NOMO-1 treated with DMSO at 0.1 percent for 48 hours (cell line): ENCODE measurements around the gene DLX3.

Experiments
- DNase-seq: peaks from one replicate; lab custom pipeline; 2025; ENCODE audit not compliant: unreplicated experiment; lab: John Stamatoyannopoulos, UW

DLX3 gene

GRCh38 chr17:50024808-50025207, 29.8 kb upstream of the DLX3 start:
- DNase-seq: no peak

- no peak for DNase-seq
Measured at GRCh38 chr17:50023520-50023919, 28.5 kb upstream of the DLX3 start.

- DNase-seq: no peak
Measured at GRCh38 chr17:50022463-50023130, 27.6 kb upstream of the DLX3 start.

- DNase-seq: no peak
Measured at GRCh38 chr17:50021681-50022370, 26.8 kb upstream of the DLX3 start.

- peak; percentile 54 for DNase-seq
Measured at GRCh38 chr17:50020841-50021599, 26.0 kb upstream of the DLX3 start.

- no peak for DNase-seq
Measured at GRCh38 chr17:50018909-50019308, 23.9 kb upstream of the DLX3 start.

GRCh38 chr17:50015146-50015545, 20.1 kb upstream of the DLX3 start:
- no peak for DNase-seq

- DNase-seq: no peak
Measured at GRCh38 chr17:50014471-50015088, 19.6 kb upstream of the DLX3 start.

- no peak for DNase-seq
Measured at GRCh38 chr17:50013079-50013478, 18.1 kb upstream of the DLX3 start.

GRCh38 chr17:50009282-50009681, 14.3 kb upstream of the DLX3 start:
- no peak for DNase-seq

- no peak for DNase-seq
Measured at GRCh38 chr17:50003911-50004310, 8.9 kb upstream of the DLX3 start.

GRCh38 chr17:49998836-49999511, 4.0 kb upstream of the DLX3 start:
- DNase-seq: no peak

GRCh38 chr17:49997773-49998703, 3.0 kb upstream of the DLX3 start:
- peak; percentile 88 for DNase-seq

GRCh38 chr17:49997301-49997650, 2.3 kb upstream of the DLX3 start:
- DNase-seq: no peak

GRCh38 chr17:49996495-49997300, 1.7 kb upstream of the DLX3 start:
- peak; percentile 38 for DNase-seq

- DNase-seq: no peak
Measured at GRCh38 chr17:49996121-49996494, 1.1 kb upstream of the DLX3 start.

- no peak for DNase-seq
Measured at GRCh38 chr17:49994085-49995054, 654 bp downstream of the DLX3 start.

- no peak for DNase-seq
Measured at GRCh38 chr17:49993423-49994060, 1.5 kb downstream of the DLX3 start.
